NCI-H1930 (cell line): ENCODE measurements around the gene LOC128125822.
"Not testable (repeated sequence)": the region's sequence is repeated elsewhere in the genome, so short reads cannot be mapped to it uniquely, and the experiment has no call there.

Experiments
- DNase-seq, 2 experiments: peaks; one replicate each; lab custom pipeline; 2025; lab: John Stamatoyannopoulos, UW

The LOC128125822 gene

GRCh38 chr6:63582579-63583231, 10.4 kb downstream of the LOC128125822 start:
- DNase-seq, result no peak

- no peak for DNase-seq
These were observed 11.8 kb downstream of the LOC128125822 start for GRCh38 chr6:63584125-63584514.

GRCh38 chr6:63584566-63584965, 12.3 kb downstream of the LOC128125822 start:
- DNase-seq, result no peak

- not testable (repeated sequence) for DNase-seq
These were observed 13.4 kb downstream of the LOC128125822 start for GRCh38 chr6:63585652-63586051.

- DNase-seq, result peak; percentile 61 to 81
These were observed 17.7 kb downstream of the LOC128125822 start for GRCh38 chr6:63589952-63590411.

- DNase-seq, result no peak
These were observed 20.6 kb downstream of the LOC128125822 start for GRCh38 chr6:63592886-63593285.

DNA sequence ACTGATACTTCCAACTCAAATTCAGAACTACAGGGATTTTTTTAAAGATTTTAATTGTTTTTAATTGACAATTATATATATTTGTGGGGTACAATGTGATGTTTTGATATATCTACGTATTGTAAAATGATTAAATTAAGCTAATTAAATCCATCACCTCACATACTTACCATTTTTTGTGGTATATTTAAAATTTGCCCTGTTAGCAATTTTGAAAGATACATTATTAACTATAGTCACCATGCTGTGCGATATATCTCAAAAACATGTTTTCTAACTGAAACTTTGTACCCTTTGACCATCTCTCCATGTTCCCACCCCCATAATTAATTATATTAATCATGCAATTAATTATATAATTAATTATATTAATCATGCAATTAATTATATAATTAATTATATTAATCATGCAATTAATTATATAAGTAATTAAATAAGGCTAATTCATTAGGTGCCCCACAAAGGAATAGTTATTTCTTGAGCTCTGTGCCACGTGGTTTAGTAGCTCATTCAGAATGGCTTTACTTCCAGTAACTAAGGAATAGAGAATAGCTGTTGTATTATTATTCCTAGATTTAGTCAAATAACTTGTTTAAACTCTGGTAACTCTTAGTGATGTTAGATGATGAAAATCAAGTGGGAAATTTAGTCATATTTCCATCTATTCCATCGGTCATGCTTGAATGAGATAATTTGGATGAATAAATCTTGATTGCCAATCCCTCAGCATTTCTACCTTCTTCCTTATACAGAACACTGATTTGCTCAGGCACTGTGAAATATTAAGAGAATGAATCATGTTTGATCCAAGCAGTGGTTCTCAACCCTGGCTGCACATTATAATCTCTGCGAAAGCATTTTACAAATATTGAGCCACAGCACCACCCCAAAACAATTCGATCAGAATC, 25.1 kb downstream of the LOC128125822 start:
- no peak for DNase-seq

GRCh38 chr6:63598049-63599036, 26.1 kb downstream of the LOC128125822 start:
- peak; percentile 71 to 80 for DNase-seq

DNA sequence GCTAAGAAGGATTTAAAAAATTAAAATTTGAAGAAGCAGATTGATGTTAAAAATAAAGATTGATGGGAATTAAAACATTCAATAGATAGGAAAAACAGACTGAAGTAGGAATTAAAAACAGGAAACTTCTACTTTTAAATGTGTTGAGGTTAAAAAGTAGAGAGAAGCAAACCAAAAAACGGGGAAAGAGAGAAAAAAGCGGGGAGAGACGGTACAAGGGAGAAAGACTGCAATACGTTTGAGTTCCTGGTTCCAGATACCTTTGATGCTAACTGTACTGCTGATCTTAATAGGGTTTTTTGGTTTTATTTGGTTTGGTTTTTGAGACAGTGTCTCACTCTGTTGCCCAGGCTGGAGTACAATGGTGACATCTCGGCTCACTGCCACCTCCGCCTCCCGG, 27.0 kb downstream of the LOC128125822 start:
- no peak for DNase-seq

DNA sequence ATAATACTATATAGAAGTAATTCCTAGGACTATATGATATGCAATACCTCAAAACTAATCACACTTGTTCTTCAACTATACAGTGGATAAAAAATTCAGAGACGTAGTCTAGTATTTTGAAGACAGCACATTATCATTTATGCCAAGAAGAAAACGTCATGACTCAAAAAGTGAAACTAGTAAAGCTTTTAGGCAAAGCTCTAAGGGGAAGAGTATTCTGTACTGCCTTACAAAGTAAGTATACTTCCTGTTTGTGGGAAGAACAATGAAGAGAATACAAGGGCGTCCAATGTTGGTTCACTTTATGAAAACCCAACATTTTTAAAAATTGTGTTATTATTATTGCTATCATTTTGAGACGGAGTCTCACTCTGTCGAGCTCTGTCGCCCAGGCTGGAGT, 27.9 kb downstream of the LOC128125822 start:
- DNase-seq, result no peak

GRCh38 chr6:63609231-63609630, 37.0 kb downstream of the LOC128125822 start:
- no peak for DNase-seq

GRCh38 chr6:63610944-63611343, 38.7 kb downstream of the LOC128125822 start:
- DNase-seq, result no peak

DNA sequence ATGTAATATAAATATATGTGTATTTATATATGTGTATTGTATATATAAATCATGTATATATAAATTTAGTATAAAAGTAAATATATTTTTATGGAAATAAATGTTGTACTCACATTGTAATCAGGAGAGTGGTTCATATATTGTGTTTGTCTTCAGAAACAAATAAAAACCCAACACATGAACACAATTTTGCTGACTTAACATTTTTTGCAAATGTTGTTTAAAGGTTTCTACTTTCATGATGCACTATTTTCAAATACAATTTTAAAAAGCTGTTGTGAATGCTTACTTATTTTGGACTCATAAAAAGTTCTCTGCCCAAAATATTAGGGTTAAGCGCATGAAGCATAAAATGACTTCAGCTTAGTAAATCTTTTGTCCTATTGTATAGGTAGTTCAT, 39.3 kb downstream of the LOC128125822 start:
- DNase-seq, result no peak

DNA sequence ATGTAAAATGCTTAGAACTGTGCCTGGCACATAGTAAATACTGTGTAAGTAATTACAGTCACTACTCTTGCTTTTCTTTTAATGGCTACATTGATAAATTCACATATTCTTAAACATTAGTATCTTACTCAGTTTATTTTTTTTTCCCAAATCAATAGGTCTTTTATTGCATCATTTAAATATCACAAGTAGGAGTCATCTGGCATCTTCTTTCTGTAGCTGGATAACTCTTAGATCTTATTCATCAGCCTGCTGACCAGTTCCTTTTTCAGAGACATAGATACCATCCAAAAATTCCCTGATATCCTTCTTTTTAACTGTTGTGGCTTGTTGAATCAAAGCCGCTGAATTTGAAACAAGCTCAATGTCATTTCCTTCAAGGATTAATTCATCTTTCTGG, 43.3 kb downstream of the LOC128125822 start:
- no peak for DNase-seq
